Stomach smooth muscle (tissue), 2 donors: ENCODE data around the gene ZNF516.

Experiments used
- H3K27ac ChIP-seq: one replicate; pipeline ENCODE4 v1.7.0; 2013; ENCODE audit warnings: mild to moderate bottlenecking, low read length, inconsistent platforms
- H3K27me3 ChIP-seq, 2 donors: one replicate each; pipeline ENCODE4 v1.7.0; 2013; ENCODE audit warnings: low read length in 2 of 2; ENCODE audit not compliant: insufficient read depth in 2 of 2, control insufficient read depth in 1 of 2
- H3K36me3 ChIP-seq, 2 donors: one replicate each; pipeline ENCODE4 v1.7.0; 2013; ENCODE audit warnings: low read length in 2 of 2; ENCODE audit not compliant: control insufficient read depth in 2 of 2, insufficient read depth in 2 of 2
- H3K4me1 ChIP-seq: one replicate; pipeline ENCODE4 v1.7.0; 2013; ENCODE audit warnings: low read length; ENCODE audit not compliant: control insufficient read depth, insufficient read depth
- H3K4me3 ChIP-seq, 2 donors: one replicate each; pipeline ENCODE4 v1.7.0; 2013; ENCODE audit warnings: low read length in 2 of 2
- H3K9ac ChIP-seq, 2 donors: one replicate each; pipeline ENCODE4 v1.7.0; 2013; ENCODE audit warnings: low read length in 2 of 2, mild to moderate bottlenecking in 1 of 2
- H3K9me3 ChIP-seq, 2 donors: one replicate each; pipeline ENCODE4 v1.7.0; 2013; ENCODE audit warnings: low read length in 2 of 2; ENCODE audit not compliant: control insufficient read depth in 2 of 2
- donor health status: healthy.
- donor health status: Pancreatic carcinoma.

Gene ZNF516

GRCh38 chr18:76452357-76452756 is 42.7 kb downstream of the ZNF516 start:
- no peaks in the 10 kb centered on the region for H3K36me3 ChIP-seq
- H3K9ac ChIP-seq: peak overlapping the region; percentile 69 to 91
- no peaks in the 10 kb centered on the region for H3K9me3 ChIP-seq
- peaks cover 58% of the 10 kb centered on the region for H3K4me1 ChIP-seq
- peak overlapping the region; percentile 50 to 88 for H3K4me3 ChIP-seq
- H3K27ac ChIP-seq: peak overlapping the region; percentile 91
- H3K27me3 ChIP-seq: no peaks in the 10 kb centered on the region

- Histone ChIP-seq H3K27ac (peak overlapping the region; percentile 91), H3K27me3 (no peaks in the 10 kb centered on the region), H3K4me1 (peaks cover 55% of the 10 kb centered on the region), H3K9me3 (no peaks in the 10 kb centered on the region), H3K36me3 (no peaks in the 10 kb centered on the region), H3K4me3 (peak overlapping the region; percentile 75 to 88), H3K9ac (peak overlapping the region; percentile 69 to 91)
Observed at GRCh38 chr18:76451396-76452331, 43.4 kb downstream of the ZNF516 start.

- Histone ChIP-seq H3K9me3 (no peaks in the 10 kb centered on the region), H3K4me1 (peaks cover 54% of the 10 kb centered on the region), H3K27me3 (no peaks in the 10 kb centered on the region)
Observed at GRCh38 chr18:76450452-76451395, 44.3 kb downstream of the ZNF516 start.

GRCh38 chr18:76449111-76449453 is 46.0 kb downstream of the ZNF516 start:
- no peak overlapping the region for H3K9ac ChIP-seq
- H3K27me3 ChIP-seq: no peaks in the 10 kb centered on the region
- H3K4me1 ChIP-seq: peaks cover 57% of the 10 kb centered on the region
- H3K9me3 ChIP-seq: no peaks in the 10 kb centered on the region
- no peak overlapping the region for H3K4me3 ChIP-seq
- no peaks in the 10 kb centered on the region for H3K36me3 ChIP-seq
- H3K27ac ChIP-seq: peak overlapping the region; percentile 31

More at GRCh38 chr18:76450452-76451395, 44.3 kb downstream of the ZNF516 start:
- H3K9ac ChIP-seq: peak overlapping the region; percentile 69 to 91
- peak overlapping the region; percentile 91 for H3K27ac ChIP-seq
- peak overlapping the region; percentile 75 to 88 for H3K4me3 ChIP-seq
- H3K36me3 ChIP-seq: no peaks in the 10 kb centered on the region

GRCh38 chr18:76448256-76449110 is 46.6 kb downstream of the ZNF516 start:
- Histone ChIP-seq H3K27ac (peak overlapping the region; percentile 31), H3K9me3 (no peaks in the 10 kb centered on the region), H3K27me3 (no peaks in the 10 kb centered on the region), H3K9ac (no peak overlapping the region), H3K4me3 (no peak overlapping the region), H3K4me1 (peaks cover 63% of the 10 kb centered on the region), H3K36me3 (no peaks in the 10 kb centered on the region)

- Histone ChIP-seq H3K36me3 (peaks cover 0 to 3% of the 10 kb centered on the region in 2 donors), H3K4me3 (no peak overlapping the region), H3K9me3 (no peaks in the 10 kb centered on the region), H3K9ac (no peak overlapping the region), H3K27me3 (no peaks in the 10 kb centered on the region), H3K4me1 (peaks cover 62% of the 10 kb centered on the region), H3K27ac (no peak overlapping the region)
Observed at GRCh38 chr18:76447258-76447890, 47.7 kb downstream of the ZNF516 start.

GRCh38 chr18:76446321-76447257 is 48.5 kb downstream of the ZNF516 start:
- no peaks in the 10 kb centered on the region for H3K27me3 ChIP-seq
- peak overlapping the region; percentile 41 for H3K27ac ChIP-seq
- H3K36me3 ChIP-seq: peaks cover 0 to 9% of the 10 kb centered on the region in 2 donors
- H3K4me1 ChIP-seq: peaks cover 54% of the 10 kb centered on the region
- H3K9ac ChIP-seq: no peak overlapping the region
- H3K9me3 ChIP-seq: no peaks in the 10 kb centered on the region
- H3K4me3 ChIP-seq: peak overlapping the region in 1 of 2 donors; percentile 22

- Histone ChIP-seq H3K4me3 (peak overlapping the region in 1 of 2 donors; percentile 22), H3K27me3 (no peaks in the 10 kb centered on the region), H3K27ac (peak overlapping the region; percentile 41), H3K9ac (no peak overlapping the region), H3K9me3 (no peaks in the 10 kb centered on the region), H3K4me1 (peaks cover 46% of the 10 kb centered on the region), H3K36me3 (peaks cover 3 to 13% of the 10 kb centered on the region in 2 donors)
Observed at GRCh38 chr18:76445741-76446232, 49.3 kb downstream of the ZNF516 start.

- Histone ChIP-seq H3K4me3 (no peak overlapping the region), H3K9me3 (no peaks in the 10 kb centered on the region), H3K27me3 (no peaks in the 10 kb centered on the region), H3K9ac (no peak overlapping the region), H3K36me3 (peaks cover 7 to 15% of the 10 kb centered on the region in 2 donors), H3K4me1 (peaks cover 46% of the 10 kb centered on the region), H3K27ac (no peak overlapping the region)
Observed at GRCh38 chr18:76445275-76445674, 49.8 kb downstream of the ZNF516 start.
